DOHH2 (cell line): ENCODE data around the gene SLC22A15.

Experiments
- H3F3A ChIP-seq: fragments of 200-600 bp; sonication (generic), shearing (Covaris generic); 2 replicates; pipeline ENCODE4 v1.6.0; 2016; ENCODE audit warnings: antibody characterized with exemption, mild to moderate bottlenecking; ENCODE audit not compliant: control insufficient read depth, insufficient read depth
- H3K27ac ChIP-seq: fragments of 200-600 bp; sonication (generic); 2 replicates; pipeline ENCODE4 v1.5.1; 2014; ENCODE audit warnings: low read depth, mild to moderate bottlenecking, low read length, moderate library complexity
- H3K27me3 ChIP-seq: fragments of 200-600 bp; sonication (generic); 2 replicates; pipeline ENCODE4 v1.6.1; 2014; ENCODE audit warnings: mild to moderate bottlenecking, low read length, mixed read lengths; ENCODE audit not compliant: control insufficient read depth
- H3K36me3 ChIP-seq: fragments of 200-600 bp; sonication (generic); 2 replicates; pipeline ENCODE4 v1.6.1; 2014; ENCODE audit warnings: mild to moderate bottlenecking, low read length, moderate library complexity, mixed read lengths; ENCODE audit not compliant: control insufficient read depth
- H3K4me1 ChIP-seq: fragments of 200-600 bp; sonication (generic); 2 replicates; pipeline ENCODE4 v1.6.1; 2014; ENCODE audit warnings: mild to moderate bottlenecking, low read length, mixed read lengths; ENCODE audit not compliant: control insufficient read depth
- H3K4me2 ChIP-seq: fragments of 200-600 bp; sonication (generic); 2 replicates; pipeline ENCODE4 v1.6.0; 2014; ENCODE audit warnings: mild to moderate bottlenecking, low read length, moderate library complexity
- H3K4me3 ChIP-seq: fragments of 200-600 bp; sonication (generic); 2 replicates; pipeline ENCODE4 v1.5.1; 2014; ENCODE audit warnings: mild to moderate bottlenecking, low read length, mixed read lengths
- H3K79me2 ChIP-seq: fragments of 200-600 bp; sonication (generic); 2 replicates; pipeline ENCODE4 v1.6.1; 2014; ENCODE audit warnings: mild to moderate bottlenecking, low read length, mixed read lengths; ENCODE audit not compliant: control insufficient read depth
- H3K9me2 ChIP-seq: fragments of 200-600 bp; sonication (generic); replicated peaks from 2 replicates; pipeline ENCODE4 v1.6.1; 2014; ENCODE audit warnings: mild to moderate bottlenecking, low read length, mixed read lengths; ENCODE audit not compliant: control insufficient read depth
- H3K9me3 ChIP-seq: fragments of 200-600 bp; sonication (generic); 2 replicates; pipeline ENCODE4 v1.6.1; 2014; ENCODE audit warnings: antibody characterized with exemption, low read length, mixed read lengths; ENCODE audit not compliant: control insufficient read depth, insufficient read depth
- H4K20me1 ChIP-seq: fragments of 200-600 bp; sonication (generic); 2 replicates; pipeline ENCODE4 v1.6.0; 2014; ENCODE audit warnings: low read depth, mild to moderate bottlenecking, antibody characterized with exemption, low read length, moderate library complexity; ENCODE audit not compliant: control insufficient read depth, insufficient read depth
- CTCF ChIP-seq: fragments of 200-600 bp; sonication (generic); IDR thresholded peaks from one replicate; pipeline ENCODE4 v1.5.1; 2014; ENCODE audit warnings: antibody characterized with exemption, mild to moderate bottlenecking, low read depth, low read length; ENCODE audit not compliant: poor library complexity, severe bottlenecking
- EZH2phosphoT487 ChIP-seq: fragments of 200-600 bp; sonication (generic); IDR thresholded peaks from 2 replicates; pipeline ENCODE4 v1.6.1; 2017; ENCODE audit warnings: borderline replicate concordance, mild to moderate bottlenecking, antibody characterized with exemption, low read length, moderate library complexity, mixed read lengths

The SLC22A15 gene

GRCh38 chr1:116003823-116004222 lies 27.5 kb downstream of the SLC22A15 start:
- no peaks in the 10 kb centered on the region for H3K9me3 ChIP-seq
- no peaks in the 10 kb centered on the region for H3F3A ChIP-seq
- no peaks in the 10 kb centered on the region for H3K9me2 ChIP-seq
- no peaks in the 10 kb centered on the region for H4K20me1 ChIP-seq
- no peak overlapping the region for H3K4me3 ChIP-seq
- peak overlapping the region; percentile 29; the same call in 1 of the 2 replicates for H3K4me2 ChIP-seq
- H3K4me1 ChIP-seq: peaks cover 12% of the 10 kb centered on the region
- TF ChIP-seq EZH2phosphoT487: no peak
- no peak overlapping the region for H3K27ac ChIP-seq
- H3K36me3 ChIP-seq: no peaks in the 10 kb centered on the region
- H3K27me3 ChIP-seq: no peaks in the 10 kb centered on the region
- H3K79me2 ChIP-seq: no peaks in the 10 kb centered on the region

- H3K27me3 ChIP-seq: no peaks in the 10 kb centered on the region
- TF ChIP-seq EZH2phosphoT487 (no peak), CTCF (no peak)
- no peaks in the 10 kb centered on the region for H4K20me1 ChIP-seq
- H3K9me2 ChIP-seq: no peaks in the 10 kb centered on the region
- H3K79me2 ChIP-seq: no peaks in the 10 kb centered on the region
- H3K4me1 ChIP-seq: peaks cover 12% of the 10 kb centered on the region
- no peak overlapping the region for H3K4me3 ChIP-seq
- H3K27ac ChIP-seq: no peak overlapping the region
- H3K4me2 ChIP-seq: no peak overlapping the region
- no peaks in the 10 kb centered on the region for H3K36me3 ChIP-seq
- H3K9me3 ChIP-seq: no peaks in the 10 kb centered on the region
- no peaks in the 10 kb centered on the region for H3F3A ChIP-seq
These were observed 30.2 kb downstream of the SLC22A15 start for GRCh38 chr1:116006486-116006964.

GRCh38 chr1:116008656-116009390 lies 32.5 kb downstream of the SLC22A15 start:
- H3K27ac ChIP-seq: no peak overlapping the region
- no peaks in the 10 kb centered on the region for H3K79me2 ChIP-seq
- H4K20me1 ChIP-seq: no peaks in the 10 kb centered on the region

GRCh38 chr1:116012716-116013115 lies 36.4 kb downstream of the SLC22A15 start:
- Histone ChIP-seq H3K79me2 (no peaks in the 10 kb centered on the region), H3K36me3 (no peaks in the 10 kb centered on the region), H3K4me3 (no peak overlapping the region), H3K4me1 (no peaks in the 10 kb centered on the region), H3K4me2 (no peak overlapping the region), H3F3A (no peaks in the 10 kb centered on the region), H3K27me3 (0 out of 2 replicates have a peak, but pooled peaks cover 5% of the 10 kb centered on the region), H4K20me1 (no peaks in the 10 kb centered on the region), H3K9me2 (no peaks in the 10 kb centered on the region), H3K27ac (no peak overlapping the region), H3K9me3 (no peaks in the 10 kb centered on the region)
- no peak for TF ChIP-seq EZH2phosphoT487
- TF ChIP-seq CTCF: no peak

More at GRCh38 chr1:116008656-116009390, 32.5 kb downstream of the SLC22A15 start:
- Histone ChIP-seq H3K9me3 (no peaks in the 10 kb centered on the region), H3K4me3 (no peak overlapping the region), H3K27me3 (no peaks in the 10 kb centered on the region), H3K4me1 (peaks cover 4% of the 10 kb centered on the region), H3F3A (no peaks in the 10 kb centered on the region), H3K9me2 (no peaks in the 10 kb centered on the region), H3K36me3 (no peaks in the 10 kb centered on the region), H3K4me2 (no peak overlapping the region)
- TF ChIP-seq EZH2phosphoT487: no peak
